Measurements from ENCODE around the gene GABRR1.

- TF ChIP-seq POLR2AphosphoS5 (IDR thresholded peaks at IDR 0.05; ENCODE audit: low read depth, low read length) (no peak), MEF2D (CRISPR knock-in tag; IDR thresholded peaks at IDR 0.05) (no peak), HNRNPH1 (optimal IDR thresholded peaks at IDR 0.05; ENCODE audit: low read depth, low read length) (no peak), YY1 (IDR thresholded peaks at IDR 0.05; ENCODE audit: insufficient read depth, insufficient replicate concordance, low read depth, low read length) (no peak), PRDM10 (CRISPR knock-in tag; IDR thresholded peaks at IDR 0.05; ENCODE audit: low read depth) (no peak), ZBTB44 (CRISPR knock-in tag; IDR thresholded peaks at IDR 0.05) (no peak)
Measured at GRCh38 chr6:89199579-89199978, 17.6 kb downstream of the GABRR1 start.
